HuH-7 (cell line): ENCODE measurements around the gene GVQW3.
"Not testable (repeated sequence)": the region's sequence is repeated elsewhere in the genome, so short reads cannot be mapped to it uniquely, and the experiment has no call there.

Experiments
- DNase-seq: peaks from one replicate; pipeline ENCODE4 v3.0.0; 2011; ENCODE audit warnings: low spot score

The GVQW3 gene

GRCh38 chr11:76388408-76388807 lies 7.3 kb downstream of the GVQW3 start:
- DNase-seq: no peak

GRCh38 chr11:76391021-76391420 lies 9.9 kb downstream of the GVQW3 start:
- DNase-seq: no peak

- DNase-seq: no peak
Measured at GRCh38 chr11:76391811-76392475, 10.8 kb downstream of the GVQW3 start.

GRCh38 chr11:76392870-76393269 lies 11.7 kb downstream of the GVQW3 start:
- DNase-seq: no peak

- no peak for DNase-seq
Measured at GRCh38 chr11:76394411-76394810, 13.3 kb downstream of the GVQW3 start.

- DNase-seq: no peak
Measured at GRCh38 chr11:76395296-76395695, 14.2 kb downstream of the GVQW3 start.

- DNase-seq: no peak
Measured at GRCh38 chr11:76397383-76397782, 16.3 kb downstream of the GVQW3 start.

GRCh38 chr11:76400967-76401366 lies 19.8 kb downstream of the GVQW3 start:
- no peak for DNase-seq

GRCh38 chr11:76401484-76401883 lies 20.4 kb downstream of the GVQW3 start:
- DNase-seq: not testable (repeated sequence)

GRCh38 chr11:76406359-76406758 lies 25.2 kb downstream of the GVQW3 start:
- DNase-seq: no peak

- DNase-seq: no peak
Measured at GRCh38 chr11:76408171-76408965, 27.2 kb downstream of the GVQW3 start.

- DNase-seq: no peak
Measured at GRCh38 chr11:76410851-76411357, 29.8 kb downstream of the GVQW3 start.

- DNase-seq: no peak
Measured at GRCh38 chr11:76415073-76415472, 34.0 kb downstream of the GVQW3 start.

GRCh38 chr11:76419896-76420295 lies 38.8 kb downstream of the GVQW3 start:
- peak; percentile 32 for DNase-seq

GRCh38 chr11:76424379-76424778 lies 43.3 kb downstream of the GVQW3 start:
- no peak for DNase-seq

- no peak for DNase-seq
Measured at GRCh38 chr11:76424891-76425290, 43.8 kb downstream of the GVQW3 start.

- no peak for DNase-seq
Measured at GRCh38 chr11:76426660-76427059, 45.5 kb downstream of the GVQW3 start.

GRCh38 chr11:76436020-76436419 lies 54.9 kb downstream of the GVQW3 start:
- DNase-seq: no peak

GRCh38 chr11:76443268-76443980 lies 62.3 kb downstream of the GVQW3 start:
- DNase-seq: no peak

- no peak for DNase-seq
Measured at GRCh38 chr11:76444065-76444383, 62.9 kb downstream of the GVQW3 start.

- peak; percentile 85 for DNase-seq
Measured at GRCh38 chr11:76444384-76445120, 63.4 kb downstream of the GVQW3 start, which contains the start of gene EMSY. Gene EMSY, plus strand, starts transcription at chr11:76445018. Its CDS starts 1,921 bp downstream, at chr11:76446939.
